Rectal smooth muscle tissue (tissue), 1 donor: ENCODE data around the gene ZNF770.

Source experiments
- H3K27ac ChIP-seq: one replicate; pipeline ENCODE4 v1.7.0; 2013; ENCODE audit warnings: low read depth, low read length, inconsistent platforms
- H3K27me3 ChIP-seq: one replicate; pipeline ENCODE4 v1.7.0; 2013; ENCODE audit warnings: low read length; ENCODE audit not compliant: control insufficient read depth, insufficient read depth
- H3K36me3 ChIP-seq: one replicate; pipeline ENCODE4 v1.7.0; 2013; ENCODE audit warnings: low read length; ENCODE audit not compliant: control insufficient read depth, insufficient read depth
- H3K4me1 ChIP-seq: one replicate; pipeline ENCODE4 v1.7.0; 2013; ENCODE audit warnings: low read length; ENCODE audit not compliant: control insufficient read depth, insufficient read depth
- H3K4me3 ChIP-seq: one replicate; pipeline ENCODE4 v1.7.0; 2013; ENCODE audit warnings: low read length
- H3K9ac ChIP-seq: one replicate; pipeline ENCODE4 v1.7.0; 2013; ENCODE audit warnings: low read length

The ZNF770 gene

DNA sequence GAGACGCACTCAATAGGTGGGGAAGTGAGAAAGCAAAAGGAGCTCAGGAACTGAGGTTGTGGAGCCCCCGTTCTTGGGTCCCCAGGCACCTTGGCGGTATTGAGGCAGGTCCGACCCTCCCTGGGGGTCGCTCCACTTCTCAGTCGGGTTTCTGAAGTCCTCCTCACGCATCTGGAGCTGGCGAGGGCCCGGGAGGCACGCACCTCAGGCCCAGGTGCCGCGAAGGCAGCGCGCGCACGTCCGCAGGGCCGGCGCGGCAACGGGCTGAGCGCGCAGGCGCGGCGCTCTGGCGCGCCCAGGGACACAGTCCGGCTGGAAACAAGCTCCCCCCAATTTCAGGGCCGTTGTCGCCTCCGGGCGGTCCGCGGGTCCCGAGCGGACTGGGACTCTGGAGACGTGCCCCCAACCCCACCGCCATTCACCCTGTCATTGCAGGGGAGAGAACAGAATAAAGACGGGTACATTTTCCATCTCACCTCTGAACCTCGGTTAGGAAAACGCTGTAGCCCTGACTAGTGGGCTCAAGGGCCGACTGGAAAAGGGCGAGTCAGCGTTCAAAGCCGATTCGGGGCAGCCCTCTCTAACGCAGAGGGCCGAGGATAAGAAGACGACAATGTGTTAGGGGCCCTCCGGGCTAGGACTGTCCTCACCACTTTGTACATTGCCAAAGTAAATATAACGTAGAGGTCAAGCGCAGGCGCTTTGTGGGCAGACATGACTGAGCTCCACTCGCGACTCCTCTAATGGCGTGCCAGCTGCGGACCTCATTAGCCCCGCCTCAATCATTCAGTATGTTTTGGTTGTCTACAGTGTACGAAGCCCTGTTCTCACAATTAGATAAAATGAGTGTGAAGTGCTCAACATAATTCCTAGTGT lies at the start of gene ZNF770:
ZNF770 (minus strand) TSS at position 261 of the 876 bp plus-strand sequence. CDS start 4,853 bp downstream, outside the sequence.
- Histone ChIP-seq H3K27me3 (no peaks in the 10 kb centered on the region), H3K9ac (peak within 1 kb of the TSS; percentile 86), H3K4me3 (peak within 1 kb of the TSS; percentile 83), H3K4me1 (peaks cover 6% of the 10 kb centered on the region), H3K36me3 (no peaks in the 10 kb centered on the region), H3K27ac (peak within 1 kb of the TSS; percentile 89)

- no peak overlapping the region for H3K27ac ChIP-seq
- no peaks in the 10 kb centered on the region for H3K27me3 ChIP-seq
- H3K36me3 ChIP-seq: no peaks in the 10 kb centered on the region
- no peak overlapping the region for H3K4me3 ChIP-seq
- no peaks in the 10 kb centered on the region for H3K4me1 ChIP-seq
- H3K9ac ChIP-seq: no peak overlapping the region
Observed at GRCh38 chr15:35028235-35028984, 40.3 kb upstream of the ZNF770 start.

DNA sequence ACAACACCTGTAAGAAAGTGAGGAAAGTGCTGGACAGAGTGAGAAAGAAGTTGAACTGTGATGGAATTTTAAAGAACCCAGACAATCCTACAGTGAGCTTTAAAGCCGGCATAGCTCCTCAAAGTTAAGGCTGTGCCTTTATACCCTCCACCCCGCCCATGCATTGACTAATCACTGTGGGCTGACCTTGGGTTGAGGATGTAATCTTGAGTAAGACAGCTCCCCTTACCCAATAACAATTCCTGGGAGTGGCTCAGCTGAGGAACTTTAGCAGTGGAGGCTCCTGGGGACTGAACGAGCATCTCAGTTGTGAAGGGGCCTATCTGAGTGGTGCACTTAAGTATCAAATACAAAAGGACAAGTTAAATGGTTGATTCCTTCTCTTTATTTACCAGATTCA lies 35.7 kb upstream of the ZNF770 start:
- H3K4me3 ChIP-seq: no peak overlapping the region
- no peak overlapping the region for H3K27ac ChIP-seq
- H3K4me1 ChIP-seq: no peaks in the 10 kb centered on the region
- H3K36me3 ChIP-seq: no peaks in the 10 kb centered on the region
- H3K9ac ChIP-seq: no peak overlapping the region
- no peaks in the 10 kb centered on the region for H3K27me3 ChIP-seq

DNA sequence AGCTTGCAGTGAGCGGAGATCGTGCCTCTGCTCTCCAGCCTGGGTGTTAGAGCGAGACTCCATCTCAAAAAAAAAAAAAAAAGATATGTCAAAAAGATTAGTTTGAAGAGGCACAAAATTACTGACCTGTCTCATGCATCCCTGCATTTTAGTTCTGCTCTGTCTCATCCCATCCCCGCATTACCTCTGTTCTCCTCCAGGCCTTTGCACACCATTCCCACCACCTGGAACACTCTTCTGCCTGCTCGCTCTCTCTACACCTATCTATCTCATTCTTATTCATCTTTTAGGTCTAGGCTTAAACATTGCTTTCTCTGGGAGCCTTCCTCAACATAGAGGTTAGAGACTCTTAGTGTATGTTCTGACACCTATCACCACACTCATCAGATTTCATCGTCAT lies 32.9 kb upstream of the ZNF770 start:
- no peaks in the 10 kb centered on the region for H3K27me3 ChIP-seq
- no peaks in the 10 kb centered on the region for H3K36me3 ChIP-seq
- H3K4me1 ChIP-seq: no peaks in the 10 kb centered on the region
- no peak overlapping the region for H3K27ac ChIP-seq
- H3K9ac ChIP-seq: no peak overlapping the region
- H3K4me3 ChIP-seq: no peak overlapping the region

DNA sequence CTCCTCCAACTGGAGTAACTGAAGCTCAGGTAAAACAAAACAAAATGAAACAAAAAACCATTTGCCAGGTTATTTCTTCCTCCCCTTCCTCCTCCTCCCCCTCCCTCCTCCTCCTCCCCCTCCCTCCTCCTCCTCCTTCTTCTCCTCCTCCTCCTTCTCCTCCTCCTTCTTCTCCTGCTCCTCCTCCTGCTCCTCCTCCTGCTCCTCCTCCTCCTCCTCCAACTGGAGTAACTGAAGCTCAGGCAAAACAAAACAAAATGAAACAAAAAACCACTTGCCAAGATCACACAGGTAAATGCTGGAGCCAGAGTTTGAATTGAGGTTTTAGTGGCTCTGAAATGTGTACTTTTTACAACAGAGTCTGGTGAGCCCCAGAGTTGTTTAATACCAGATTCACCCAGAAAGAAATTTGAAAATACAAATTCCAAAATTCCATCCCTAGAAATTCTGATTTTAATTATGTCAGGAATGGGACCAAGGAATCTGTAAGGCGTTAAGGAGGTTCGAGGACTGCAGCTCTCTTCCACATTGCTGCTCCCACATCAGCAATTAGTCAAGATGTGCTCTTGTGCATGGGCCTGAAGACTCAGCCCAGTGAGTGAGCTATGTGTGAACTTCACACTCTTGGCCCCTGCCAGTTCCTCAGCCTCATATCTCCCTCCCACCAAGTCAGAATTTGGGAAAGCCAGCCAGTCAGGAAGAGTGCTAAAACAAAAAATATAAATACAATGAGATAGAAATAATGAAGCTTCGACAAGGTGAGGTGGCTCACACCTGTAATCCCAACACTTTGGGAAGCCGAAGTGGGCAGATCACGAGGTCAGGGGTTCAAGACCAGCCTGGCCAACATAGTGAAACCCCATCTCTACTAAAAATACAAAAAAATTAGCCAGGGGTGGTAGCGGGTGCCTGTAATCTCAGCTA lies 31.6 kb upstream of the ZNF770 start:
- peak overlapping the region; percentile 15 for H3K4me3 ChIP-seq
- no peaks in the 10 kb centered on the region for H3K36me3 ChIP-seq
- no peaks in the 10 kb centered on the region for H3K4me1 ChIP-seq
- no peaks in the 10 kb centered on the region for H3K27me3 ChIP-seq
- H3K27ac ChIP-seq: no peak overlapping the region
- no peak overlapping the region for H3K9ac ChIP-seq

- no peak overlapping the region for H3K27ac ChIP-seq
- no peak overlapping the region for H3K4me3 ChIP-seq
- no peak overlapping the region for H3K9ac ChIP-seq
- no peaks in the 10 kb centered on the region for H3K4me1 ChIP-seq
- H3K36me3 ChIP-seq: no peaks in the 10 kb centered on the region
- H3K27me3 ChIP-seq: no peaks in the 10 kb centered on the region
Observed at GRCh38 chr15:35014241-35014640, 26.2 kb upstream of the ZNF770 start.

- Histone ChIP-seq H3K4me1 (no peaks in the 10 kb centered on the region), H3K27me3 (no peaks in the 10 kb centered on the region), H3K36me3 (no peaks in the 10 kb centered on the region), H3K4me3 (no peak overlapping the region), H3K27ac (no peak overlapping the region), H3K9ac (no peak overlapping the region)
Observed at GRCh38 chr15:35013370-35013769, 25.3 kb upstream of the ZNF770 start.

DNA sequence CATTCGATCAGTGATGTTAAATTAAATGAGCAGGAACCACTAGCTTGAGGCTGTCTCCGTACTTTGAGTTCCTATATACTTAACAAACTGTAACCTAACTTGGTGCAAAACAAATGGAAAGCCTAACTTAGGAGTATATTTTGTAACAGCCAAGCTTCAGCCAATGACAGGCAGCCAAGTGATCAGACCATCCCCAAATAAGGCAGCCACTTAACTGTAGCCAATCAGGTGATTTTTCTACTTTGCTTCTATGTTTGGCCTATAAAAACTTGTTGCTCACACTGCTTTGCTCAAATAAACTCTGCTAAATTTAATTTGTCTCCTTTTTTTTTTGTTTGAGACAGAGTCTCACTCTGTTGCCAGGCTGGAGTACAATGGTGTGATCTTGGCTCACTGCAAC lies 19.3 kb upstream of the ZNF770 start:
- no peaks in the 10 kb centered on the region for H3K4me1 ChIP-seq
- H3K4me3 ChIP-seq: no peak overlapping the region
- H3K27me3 ChIP-seq: no peaks in the 10 kb centered on the region
- H3K27ac ChIP-seq: no peak overlapping the region
- H3K9ac ChIP-seq: no peak overlapping the region
- H3K36me3 ChIP-seq: no peaks in the 10 kb centered on the region

- Histone ChIP-seq H3K36me3 (no peaks in the 10 kb centered on the region), H3K4me3 (no peak overlapping the region), H3K27ac (no peak overlapping the region), H3K9ac (no peak overlapping the region), H3K4me1 (no peaks in the 10 kb centered on the region), H3K27me3 (no peaks in the 10 kb centered on the region)
Observed at GRCh38 chr15:35005933-35006332, 17.8 kb upstream of the ZNF770 start.

- Histone ChIP-seq H3K27me3 (no peaks in the 10 kb centered on the region), H3K4me3 (no peak overlapping the region), H3K4me1 (no peaks in the 10 kb centered on the region), H3K9ac (no peak overlapping the region), H3K27ac (no peak overlapping the region), H3K36me3 (no peaks in the 10 kb centered on the region)
Observed at GRCh38 chr15:35003928-35004327, 15.8 kb upstream of the ZNF770 start.

DNA sequence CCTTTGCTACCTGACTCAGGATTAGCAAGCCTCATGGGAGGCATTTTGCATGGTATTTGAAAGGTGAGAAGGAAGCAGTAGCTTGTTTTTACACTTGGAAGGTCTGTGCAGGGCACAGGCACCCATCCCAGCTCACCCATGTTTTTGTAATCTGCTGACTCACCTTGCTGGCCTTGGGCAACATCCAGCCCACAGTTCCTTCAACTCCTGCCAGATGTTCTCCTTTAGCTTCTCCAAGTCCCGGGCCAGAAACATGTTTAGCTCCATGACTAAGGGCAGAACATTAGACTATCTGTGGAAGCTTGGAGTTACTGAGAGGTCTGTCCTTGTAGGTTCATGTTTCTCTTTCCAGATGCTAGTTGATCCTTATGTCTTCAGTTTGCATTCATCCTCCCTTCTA lies 12.4 kb upstream of the ZNF770 start:
- H3K27ac ChIP-seq: no peak overlapping the region
- H3K4me3 ChIP-seq: no peak overlapping the region
- H3K27me3 ChIP-seq: no peaks in the 10 kb centered on the region
- no peak overlapping the region for H3K9ac ChIP-seq
- H3K36me3 ChIP-seq: no peaks in the 10 kb centered on the region
- H3K4me1 ChIP-seq: no peaks in the 10 kb centered on the region

GRCh38 chr15:34999906-35000305 lies 11.8 kb upstream of the ZNF770 start:
- no peaks in the 10 kb centered on the region for H3K4me1 ChIP-seq
- H3K36me3 ChIP-seq: no peaks in the 10 kb centered on the region

More at GRCh38 chr15:34999906-35000305, 11.8 kb upstream of the ZNF770 start:
- Histone ChIP-seq H3K4me3 (no peak overlapping the region), H3K27ac (no peak overlapping the region), H3K9ac (no peak overlapping the region), H3K27me3 (no peaks in the 10 kb centered on the region)
